Cerebellar nuclear complex (tissue), 1 donor: ENCODE results near the gene PI4KA.
A peak's percentile ranks its signal among the peaks of the same experiment; 100 is the strongest.
"Not testable (repeated sequence)": the region's sequence is repeated elsewhere in the genome, so short reads cannot be mapped to it uniquely, and the experiment has no call there.

ENCODE experiments used
- DNase-seq, 2 experiments: peaks; one replicate each; lab custom pipeline; 2025; lab: John Stamatoyannopoulos, UW

Gene PI4KA

GRCh38 chr22:20858615-20859416 lies at the start of gene PI4KA, which contains the start of gene SNAP29:
Gene PI4KA, minus strand, starts transcription at chr22:20858811. Its CDS starts 86 bp downstream, at chr22:20858725.
Gene SNAP29, plus strand, starts transcription at chr22:20859007. Its CDS starts 104 bp downstream, at chr22:20859111.
- peak; percentile 70 to 84 for DNase-seq

GRCh38 chr22:20906387-20906767 lies 47.8 kb upstream of the PI4KA start:
- no peak for DNase-seq

- DNase-seq: peak in 1 of 2 experiments; percentile 53
Measured at GRCh38 chr22:20905415-20906386, 47.1 kb upstream of the PI4KA start.

GRCh38 chr22:20904980-20905355 lies 46.4 kb upstream of the PI4KA start:
- no peak for DNase-seq

- DNase-seq: no peak
Measured at GRCh38 chr22:20904008-20904979, 45.7 kb upstream of the PI4KA start.

- no peak for DNase-seq
Measured at GRCh38 chr22:20903093-20903492, 44.5 kb upstream of the PI4KA start.

- not testable (repeated sequence) for DNase-seq
Measured at GRCh38 chr22:20901093-20902033, 42.8 kb upstream of the PI4KA start.

GRCh38 chr22:20899827-20900423 lies 41.3 kb upstream of the PI4KA start:
- no peak for DNase-seq

- not testable (repeated sequence) for DNase-seq
Measured at GRCh38 chr22:20897737-20898136, 39.1 kb upstream of the PI4KA start.

GRCh38 chr22:20890975-20891374 lies 32.4 kb upstream of the PI4KA start:
- no peak for DNase-seq

- no peak for DNase-seq
Measured at GRCh38 chr22:20889904-20890540, 31.4 kb upstream of the PI4KA start.

- no peak for DNase-seq
Measured at GRCh38 chr22:20889025-20889704, 30.6 kb upstream of the PI4KA start.

GRCh38 chr22:20887375-20887774 lies 28.8 kb upstream of the PI4KA start:
- DNase-seq: no peak

- DNase-seq: peak in 1 of 2 experiments; percentile 37
Measured at GRCh38 chr22:20885557-20886323, 27.1 kb upstream of the PI4KA start.

GRCh38 chr22:20885017-20885556 lies 26.5 kb upstream of the PI4KA start:
- DNase-seq: no peak

- DNase-seq: no peak
Measured at GRCh38 chr22:20884454-20884853, 25.8 kb upstream of the PI4KA start.

GRCh38 chr22:20882855-20883254 lies 24.2 kb upstream of the PI4KA start:
- no peak for DNase-seq
